ENCODE measurements around the gene C1QTNF1.
A peak's percentile ranks its signal among the peaks of the same experiment; 100 is the strongest.

The C1QTNF1 gene

GRCh38 chr17:79078476-79079190 is 54.7 kb downstream of the C1QTNF1 start:
- no peak for DNase-seq (ENCODE audit: low read depth, low spot score)

- DNase-seq (ENCODE audit: low read depth, low spot score): no peak
These were observed 55.6 kb downstream of the C1QTNF1 start for GRCh38 chr17:79079421-79080200.

GRCh38 chr17:79080349-79080748 is 56.4 kb downstream of the C1QTNF1 start:
- no peak for DNase-seq (ENCODE audit: low read depth, low spot score)

GRCh38 chr17:79080761-79081290 is 56.9 kb downstream of the C1QTNF1 start:
- no peak for DNase-seq (ENCODE audit: low read depth, low spot score)

GRCh38 chr17:79081571-79082276 is 57.8 kb downstream of the C1QTNF1 start:
- no peak for DNase-seq (ENCODE audit: low read depth, low spot score)

- DNase-seq (ENCODE audit: low read depth, low spot score): peak; percentile 67
These were observed 58.6 kb downstream of the C1QTNF1 start for GRCh38 chr17:79082311-79083190.

- no peak for DNase-seq (ENCODE audit: low read depth, low spot score)
These were observed 59.4 kb downstream of the C1QTNF1 start for GRCh38 chr17:79083191-79083971.

GRCh38 chr17:79084291-79085153 is 60.6 kb downstream of the C1QTNF1 start:
- no peak for DNase-seq (ENCODE audit: low read depth, low spot score)

- no peak for DNase-seq (ENCODE audit: low read depth, low spot score)
These were observed 61.4 kb downstream of the C1QTNF1 start for GRCh38 chr17:79085154-79085920.

- DNase-seq (ENCODE audit: low read depth, low spot score): no peak
These were observed 62.1 kb downstream of the C1QTNF1 start for GRCh38 chr17:79085921-79086551.

GRCh38 chr17:79086609-79087427 is 62.8 kb downstream of the C1QTNF1 start:
- no peak for DNase-seq (ENCODE audit: low read depth, low spot score)

- peak; percentile 80 for DNase-seq (ENCODE audit: low read depth, low spot score)
These were observed 63.6 kb downstream of the C1QTNF1 start for GRCh38 chr17:79087428-79088143.

- no peak for DNase-seq (ENCODE audit: low read depth, low spot score)
These were observed 64.5 kb downstream of the C1QTNF1 start for GRCh38 chr17:79088247-79088996.

- no peak for DNase-seq (ENCODE audit: low read depth, low spot score)
These were observed 65.0 kb downstream of the C1QTNF1 start for GRCh38 chr17:79088997-79089328.

GRCh38 chr17:79089720-79090442 is 65.9 kb downstream of the C1QTNF1 start:
- DNase-seq (ENCODE audit: low read depth, low spot score): no peak

All from astrocyte of the hippocampus (primary cell).